ENCODE data around the gene ZCCHC7.

ZCCHC7 gene

GRCh38 chr9:37336150-37336549 lies 215.8 kb downstream of the ZCCHC7 start:
- Histone ChIP-seq H3K36me3 (ENCODE audit: control insufficient read depth, insufficient read depth, low read length) (no peaks in the 10 kb centered on the region), H3K4me1 (ENCODE audit: control insufficient read depth, insufficient read depth, low read length, poor library complexity, severe bottlenecking) (no peaks in the 10 kb centered on the region), H3K27ac (ENCODE audit: insufficient read depth, low read length, poor library complexity, severe bottlenecking) (no peak overlapping the region), H3K4me3 (ENCODE audit: insufficient read depth, low read depth, low read length, poor library complexity, severe bottlenecking) (no peak overlapping the region), H3K9me3 (ENCODE audit: control insufficient read depth, low read length) (no peaks in the 10 kb centered on the region), H3K27me3 (replicated peaks; ENCODE audit: control insufficient read depth, insufficient read depth, low read length, poor library complexity, severe bottlenecking) (no peaks in the 10 kb centered on the region)
- no peak for DNase-seq

GRCh38 chr9:37337301-37337890 lies 217.0 kb downstream of the ZCCHC7 start:
- Histone ChIP-seq H3K27ac (ENCODE audit: insufficient read depth, low read length, poor library complexity, severe bottlenecking) (no peak overlapping the region), H3K27me3 (replicated peaks; ENCODE audit: control insufficient read depth, insufficient read depth, low read length, poor library complexity, severe bottlenecking) (no peaks in the 10 kb centered on the region), H3K36me3 (ENCODE audit: control insufficient read depth, insufficient read depth, low read length) (no peaks in the 10 kb centered on the region), H3K4me3 (ENCODE audit: insufficient read depth, low read depth, low read length, poor library complexity, severe bottlenecking) (no peak overlapping the region), H3K4me1 (ENCODE audit: control insufficient read depth, insufficient read depth, low read length, poor library complexity, severe bottlenecking) (no peaks in the 10 kb centered on the region), H3K9me3 (ENCODE audit: control insufficient read depth, low read length) (no peaks in the 10 kb centered on the region)
- DNase-seq, result no peak

- no peaks in the 10 kb centered on the region for H3K36me3 ChIP-seq (ENCODE audit: control insufficient read depth, insufficient read depth, low read length)
- no peak overlapping the region for H3K4me3 ChIP-seq (ENCODE audit: insufficient read depth, low read depth, low read length, poor library complexity, severe bottlenecking)
- no peaks in the 10 kb centered on the region for H3K4me1 ChIP-seq (ENCODE audit: control insufficient read depth, insufficient read depth, low read length, poor library complexity, severe bottlenecking)
- H3K27me3 ChIP-seq (replicated peaks; ENCODE audit: control insufficient read depth, insufficient read depth, low read length, poor library complexity, severe bottlenecking), result no peaks in the 10 kb centered on the region
- H3K9me3 ChIP-seq (ENCODE audit: control insufficient read depth, low read length), result no peaks in the 10 kb centered on the region
- H3K27ac ChIP-seq (ENCODE audit: insufficient read depth, low read length, poor library complexity, severe bottlenecking), result no peak overlapping the region
- no peak for DNase-seq
Observed at GRCh38 chr9:37338218-37338617, 217.8 kb downstream of the ZCCHC7 start.

- H3K27me3 ChIP-seq (replicated peaks; ENCODE audit: control insufficient read depth, insufficient read depth, low read length, poor library complexity, severe bottlenecking), result no peaks in the 10 kb centered on the region
- no peaks in the 10 kb centered on the region for H3K4me1 ChIP-seq (ENCODE audit: control insufficient read depth, insufficient read depth, low read length, poor library complexity, severe bottlenecking)
- no peaks in the 10 kb centered on the region for H3K9me3 ChIP-seq (ENCODE audit: control insufficient read depth, low read length)
- H3K27ac ChIP-seq (ENCODE audit: insufficient read depth, low read length, poor library complexity, severe bottlenecking), result no peak overlapping the region
- no peak for DNase-seq
- no peak overlapping the region for H3K4me3 ChIP-seq (ENCODE audit: insufficient read depth, low read depth, low read length, poor library complexity, severe bottlenecking)
- no peaks in the 10 kb centered on the region for H3K36me3 ChIP-seq (ENCODE audit: control insufficient read depth, insufficient read depth, low read length)
Observed at GRCh38 chr9:37339923-37340322, 219.5 kb downstream of the ZCCHC7 start.

GRCh38 chr9:37340961-37341360 lies 220.6 kb downstream of the ZCCHC7 start:
- H3K27ac ChIP-seq (ENCODE audit: insufficient read depth, low read length, poor library complexity, severe bottlenecking), result no peak overlapping the region
- no peaks in the 10 kb centered on the region for H3K9me3 ChIP-seq (ENCODE audit: control insufficient read depth, low read length)
- no peak for DNase-seq
- no peaks in the 10 kb centered on the region for H3K27me3 ChIP-seq (replicated peaks; ENCODE audit: control insufficient read depth, insufficient read depth, low read length, poor library complexity, severe bottlenecking)
- no peak overlapping the region for H3K4me3 ChIP-seq (ENCODE audit: insufficient read depth, low read depth, low read length, poor library complexity, severe bottlenecking)
- H3K36me3 ChIP-seq (ENCODE audit: control insufficient read depth, insufficient read depth, low read length), result no peaks in the 10 kb centered on the region
- H3K4me1 ChIP-seq (ENCODE audit: control insufficient read depth, insufficient read depth, low read length, poor library complexity, severe bottlenecking), result no peaks in the 10 kb centered on the region

GRCh38 chr9:37341704-37342103 lies 221.3 kb downstream of the ZCCHC7 start:
- Histone ChIP-seq H3K9me3 (ENCODE audit: control insufficient read depth, low read length) (no peaks in the 10 kb centered on the region), H3K4me3 (ENCODE audit: insufficient read depth, low read depth, low read length, poor library complexity, severe bottlenecking) (no peak overlapping the region), H3K4me1 (ENCODE audit: control insufficient read depth, insufficient read depth, low read length, poor library complexity, severe bottlenecking) (no peaks in the 10 kb centered on the region), H3K27me3 (replicated peaks; ENCODE audit: control insufficient read depth, insufficient read depth, low read length, poor library complexity, severe bottlenecking) (no peaks in the 10 kb centered on the region), H3K36me3 (ENCODE audit: control insufficient read depth, insufficient read depth, low read length) (no peaks in the 10 kb centered on the region), H3K27ac (ENCODE audit: insufficient read depth, low read length, poor library complexity, severe bottlenecking) (no peak overlapping the region)
- no peak for DNase-seq

- Histone ChIP-seq H3K36me3 (ENCODE audit: control insufficient read depth, insufficient read depth, low read length) (no peaks in the 10 kb centered on the region), H3K27me3 (replicated peaks; ENCODE audit: control insufficient read depth, insufficient read depth, low read length, poor library complexity, severe bottlenecking) (no peaks in the 10 kb centered on the region), H3K4me1 (ENCODE audit: control insufficient read depth, insufficient read depth, low read length, poor library complexity, severe bottlenecking) (no peaks in the 10 kb centered on the region), H3K27ac (ENCODE audit: insufficient read depth, low read length, poor library complexity, severe bottlenecking) (no peak overlapping the region), H3K9me3 (ENCODE audit: control insufficient read depth, low read length) (no peaks in the 10 kb centered on the region), H3K4me3 (ENCODE audit: insufficient read depth, low read depth, low read length, poor library complexity, severe bottlenecking) (no peak overlapping the region)
- DNase-seq, result no peak
Observed at GRCh38 chr9:37342493-37342892, 222.1 kb downstream of the ZCCHC7 start.

- no peak overlapping the region for H3K27ac ChIP-seq (ENCODE audit: insufficient read depth, low read length, poor library complexity, severe bottlenecking)
- no peak overlapping the region for H3K4me3 ChIP-seq (ENCODE audit: insufficient read depth, low read depth, low read length, poor library complexity, severe bottlenecking)
- H3K36me3 ChIP-seq (ENCODE audit: control insufficient read depth, insufficient read depth, low read length), result no peaks in the 10 kb centered on the region
- DNase-seq, result no peak
- no peaks in the 10 kb centered on the region for H3K4me1 ChIP-seq (ENCODE audit: control insufficient read depth, insufficient read depth, low read length, poor library complexity, severe bottlenecking)
- H3K9me3 ChIP-seq (ENCODE audit: control insufficient read depth, low read length), result no peaks in the 10 kb centered on the region
- no peaks in the 10 kb centered on the region for H3K27me3 ChIP-seq (replicated peaks; ENCODE audit: control insufficient read depth, insufficient read depth, low read length, poor library complexity, severe bottlenecking)
Observed at GRCh38 chr9:37342895-37343294, 222.5 kb downstream of the ZCCHC7 start.

GRCh38 chr9:37343724-37344123 lies 223.3 kb downstream of the ZCCHC7 start:
- H3K27ac ChIP-seq (ENCODE audit: insufficient read depth, low read length, poor library complexity, severe bottlenecking), result no peak overlapping the region
- H3K9me3 ChIP-seq (ENCODE audit: control insufficient read depth, low read length), result no peaks in the 10 kb centered on the region
- H3K36me3 ChIP-seq (ENCODE audit: control insufficient read depth, insufficient read depth, low read length), result no peaks in the 10 kb centered on the region
- no peak for DNase-seq
- H3K27me3 ChIP-seq (replicated peaks; ENCODE audit: control insufficient read depth, insufficient read depth, low read length, poor library complexity, severe bottlenecking), result no peaks in the 10 kb centered on the region
- no peaks in the 10 kb centered on the region for H3K4me1 ChIP-seq (ENCODE audit: control insufficient read depth, insufficient read depth, low read length, poor library complexity, severe bottlenecking)
- H3K4me3 ChIP-seq (ENCODE audit: insufficient read depth, low read depth, low read length, poor library complexity, severe bottlenecking), result no peak overlapping the region

GRCh38 chr9:37345038-37345437 lies 224.7 kb downstream of the ZCCHC7 start:
- no peaks in the 10 kb centered on the region for H3K4me1 ChIP-seq (ENCODE audit: control insufficient read depth, insufficient read depth, low read length, poor library complexity, severe bottlenecking)
- H3K36me3 ChIP-seq (ENCODE audit: control insufficient read depth, insufficient read depth, low read length), result no peaks in the 10 kb centered on the region
- DNase-seq, result no peak

More at GRCh38 chr9:37345038-37345437, 224.7 kb downstream of the ZCCHC7 start:
- no peaks in the 10 kb centered on the region for H3K9me3 ChIP-seq (ENCODE audit: control insufficient read depth, low read length)
- no peak overlapping the region for H3K4me3 ChIP-seq (ENCODE audit: insufficient read depth, low read depth, low read length, poor library complexity, severe bottlenecking)
- no peak overlapping the region for H3K27ac ChIP-seq (ENCODE audit: insufficient read depth, low read length, poor library complexity, severe bottlenecking)
- no peaks in the 10 kb centered on the region for H3K27me3 ChIP-seq (replicated peaks; ENCODE audit: control insufficient read depth, insufficient read depth, low read length, poor library complexity, severe bottlenecking)

All from effector memory CD4-positive, alpha-beta T cell (primary cell).